Kidney capillary endothelial cell (primary cell): ENCODE data around the gene ZNF430.
"Not testable (repeated sequence)": the region's sequence is repeated elsewhere in the genome, so short reads cannot be mapped to it uniquely, and the experiment has no call there.

Source experiments
- DNase-seq: peaks from one replicate; pipeline ENCODE4 v3.0.0-alpha.2; 2018; ENCODE audit warnings: low spot score

Gene ZNF430

GRCh38 chr19:21020298-21021227 is at the start of gene ZNF430:
ZNF430 (plus strand) TSS chr19:21020657; CDS start chr19:21020801, 144 bp downstream.
- DNase-seq = peak; percentile 83

- not testable (repeated sequence) for DNase-seq
Observed at GRCh38 chr19:20992788-20993187, 27.7 kb upstream of the ZNF430 start.

GRCh38 chr19:20999731-21000352 is 20.6 kb upstream of the ZNF430 start:
- peak; percentile 47 for DNase-seq

- not testable (repeated sequence) for DNase-seq
Observed at GRCh38 chr19:21021238-21021637, 781 bp downstream of the ZNF430 start.

GRCh38 chr19:21022996-21023395 is 2.5 kb downstream of the ZNF430 start:
- DNase-seq = no peak

- no peak for DNase-seq
Observed at GRCh38 chr19:21023901-21024300, 3.4 kb downstream of the ZNF430 start.

- no peak for DNase-seq
Observed at GRCh38 chr19:21028969-21029268, 8.5 kb downstream of the ZNF430 start.

- no peak for DNase-seq
Observed at GRCh38 chr19:21045028-21045427, 24.6 kb downstream of the ZNF430 start.

- DNase-seq = no peak
Observed at GRCh38 chr19:21046489-21046888, 26.0 kb downstream of the ZNF430 start.

GRCh38 chr19:21047716-21048115 is 27.3 kb downstream of the ZNF430 start:
- DNase-seq = no peak

GRCh38 chr19:21052902-21053301 is 32.4 kb downstream of the ZNF430 start:
- no peak for DNase-seq

- DNase-seq = no peak
Observed at GRCh38 chr19:21065336-21065735, 44.9 kb downstream of the ZNF430 start.

- peak; percentile 84 for DNase-seq
Observed at GRCh38 chr19:21082011-21082975, 61.8 kb downstream of the ZNF430 start, which contains the start of gene ZNF714. ZNF714 (plus strand) TSS chr19:21082203; CDS start chr19:21098269, 16,066 bp downstream.

- no peak for DNase-seq
Observed at GRCh38 chr19:21084343-21084742, 63.9 kb downstream of the ZNF430 start.

GRCh38 chr19:21087871-21088270 is 67.4 kb downstream of the ZNF430 start:
- no peak for DNase-seq

GRCh38 chr19:21092109-21092508 is 71.7 kb downstream of the ZNF430 start:
- DNase-seq = no peak

- no peak for DNase-seq
Observed at GRCh38 chr19:21094347-21095025, 74.0 kb downstream of the ZNF430 start.

GRCh38 chr19:21098291-21098690 is 77.8 kb downstream of the ZNF430 start:
- no peak for DNase-seq

GRCh38 chr19:21101521-21102242 is 81.2 kb downstream of the ZNF430 start:
- DNase-seq = no peak

GRCh38 chr19:21109116-21109515 is 88.7 kb downstream of the ZNF430 start:
- no peak for DNase-seq
